Nephron (organoid): ENCODE data around the gene POC1A.

Source experiments
- H3K27ac Mint-ChIP-seq, 3 experiments: 2 replicates each; pipeline ENCODE4 v1.8.0; 2020; ENCODE audit warnings: mixed read lengths in 3 of 3, mild to moderate bottlenecking in 2 of 3, moderate library complexity in 1 of 3
- H3K27me3 Mint-ChIP-seq: 2 replicates; pipeline ENCODE4 v1.8.0; 2021; ENCODE audit warnings: low read depth, mild to moderate bottlenecking, moderate library complexity, mixed read lengths
- H3K36me3 Mint-ChIP-seq: 2 replicates; pipeline ENCODE4 v1.8.0; 2020; ENCODE audit warnings: low read depth, mixed read lengths
- H3K4me1 Mint-ChIP-seq: 2 replicates; pipeline ENCODE4 v1.8.0; 2020; ENCODE audit warnings: mixed read lengths
- H3K4me3 Mint-ChIP-seq, 3 experiments: 2 replicates each; pipeline ENCODE4 v1.8.0; 2020; ENCODE audit warnings: mild to moderate bottlenecking in 3 of 3, mixed read lengths in 3 of 3, moderate library complexity in 2 of 3
- H3K9me3 Mint-ChIP-seq: 2 replicates; pipeline ENCODE4 v1.8.0; 2020; ENCODE audit warnings: mixed read lengths
- CTCF ChIP-seq, 3 experiments: fragments of 200-600 bp; sonication (generic); IDR thresholded peaks; one replicate each; pipeline ENCODE4 v1.5.0; 2021; ENCODE audit warnings: antibody characterized with exemption in 3 of 3; ENCODE audit not compliant: unreplicated experiment in 3 of 3

POC1A gene

GRCh38 chr3:52041118-52041731, 113.0 kb downstream of the POC1A start:
- Mint-ChIP-seq H3K36me3 (no peaks in the 10 kb centered on the region), H3K9me3 (no peaks in the 10 kb centered on the region), H3K4me1 (peaks cover 27% of the 10 kb centered on the region), H3K27ac (peak overlapping the region; percentile 41 to 73 (median 62)), H3K4me3 (no peak overlapping the region), H3K27me3 (peaks cover 14% of the 10 kb centered on the region)
- peak in 2 of 3 experiments; percentile 22 to 43 for TF ChIP-seq CTCF (IDR thresholded peaks at IDR 0.05; ENCODE audit: unreplicated experiment in 3 of 3)

- Mint-ChIP-seq H3K4me3 (no peak overlapping the region), H3K9me3 (no peaks in the 10 kb centered on the region), H3K27ac (peak overlapping the region; percentile 41 to 73 (median 62)), H3K27me3 (peaks cover 13% of the 10 kb centered on the region), H3K36me3 (no peaks in the 10 kb centered on the region), H3K4me1 (peaks cover 25% of the 10 kb centered on the region)
- TF ChIP-seq CTCF (IDR thresholded peaks at IDR 0.05; ENCODE audit: unreplicated experiment in 3 of 3): no peak
These were observed 113.6 kb downstream of the POC1A start for GRCh38 chr3:52040600-52040999.

- Mint-ChIP-seq H3K36me3 (no peaks in the 10 kb centered on the region), H3K4me1 (peaks cover 19% of the 10 kb centered on the region), H3K27ac (no peak overlapping the region), H3K4me3 (no peak overlapping the region), H3K9me3 (no peaks in the 10 kb centered on the region), H3K27me3 (peaks cover 9% of the 10 kb centered on the region)
- no peak for TF ChIP-seq CTCF (IDR thresholded peaks at IDR 0.05; ENCODE audit: unreplicated experiment in 3 of 3)
These were observed 114.4 kb downstream of the POC1A start for GRCh38 chr3:52039846-52040245.

- H3K27ac Mint-ChIP-seq: no peak overlapping the region
- no peak overlapping the region for H3K4me3 Mint-ChIP-seq
- no peaks in the 10 kb centered on the region for H3K9me3 Mint-ChIP-seq
- no peaks in the 10 kb centered on the region for H3K36me3 Mint-ChIP-seq
- H3K27me3 Mint-ChIP-seq: peaks cover 9% of the 10 kb centered on the region
- H3K4me1 Mint-ChIP-seq: peaks cover 18% of the 10 kb centered on the region
- TF ChIP-seq CTCF (IDR thresholded peaks at IDR 0.05; ENCODE audit: unreplicated experiment in 3 of 3): no peak
These were observed 114.8 kb downstream of the POC1A start for GRCh38 chr3:52039426-52039825.

- Mint-ChIP-seq H3K4me3 (no peak overlapping the region), H3K4me1 (peaks cover 13% of the 10 kb centered on the region), H3K27ac (no peak overlapping the region), H3K9me3 (no peaks in the 10 kb centered on the region), H3K27me3 (peaks cover 3% of the 10 kb centered on the region), H3K36me3 (no peaks in the 10 kb centered on the region)
- no peak for TF ChIP-seq CTCF (IDR thresholded peaks at IDR 0.05; ENCODE audit: unreplicated experiment in 3 of 3)
These were observed 116.0 kb downstream of the POC1A start for GRCh38 chr3:52038227-52038626.

- no peak overlapping the region for H3K27ac Mint-ChIP-seq
- no peak overlapping the region for H3K4me3 Mint-ChIP-seq
- no peaks in the 10 kb centered on the region for H3K9me3 Mint-ChIP-seq
- peaks cover 18% of the 10 kb centered on the region for H3K4me1 Mint-ChIP-seq
- H3K27me3 Mint-ChIP-seq: peaks cover 3% of the 10 kb centered on the region
- H3K36me3 Mint-ChIP-seq: no peaks in the 10 kb centered on the region
- TF ChIP-seq CTCF (IDR thresholded peaks at IDR 0.05; ENCODE audit: unreplicated experiment in 3 of 3): no peak
These were observed 116.9 kb downstream of the POC1A start for GRCh38 chr3:52037291-52037690.
